T-cell (primary cell): Measurements from ENCODE around the gene CHD2. TPM values are rescaled to one million over a fixed set of nuclear protein-coding genes. Genes with fewer than 3 reads are reported as not detected.
"Not testable (repeated sequence)": the region's sequence is repeated elsewhere in the genome, so short reads cannot be mapped to it uniquely, and the experiment has no call there.

Experiments used
- ATAC-seq, 4 experiments: fragments of 200-7000 bp in 3 of 4; fragments of 150-1000 bp in 1 of 4; cut with Tn5 transposase; replicated peaks in 1 of 4; 1 replicate in 3 of 4; 2 replicates in 1 of 4; pipeline ENCODE4 v1.10.0; 2021; ENCODE audit warnings: moderate library complexity in 3 of 4, mild to moderate bottlenecking in 2 of 4, moderate number of reproducible peaks in 1 of 4
- CTCF ChIA-PET, 2 donors: fragments of 300-600 bp; sonication (Branson Sonifier 250); formaldehyde crosslinking; loops; one replicate each; lab custom pipeline; 2022; ENCODE audit warnings: antibody characterized with exemption in 2 of 2; lab: Charles Lee
- POLR2A ChIA-PET, 2 donors: fragments of 300-600 bp; sonication (Branson Sonifier 250); formaldehyde crosslinking; loops; one replicate each; lab custom pipeline; 2022; ENCODE audit warnings: antibody characterized with exemption in 2 of 2; lab: Charles Lee
- DNase-seq, 35 experiments: peaks; one replicate each; pipeline versions ENCODE4 v3.0.0 to v3.0.0-alpha.2; 2013 to 2023
- H3K27ac ChIP-seq: one replicate; pipeline ENCODE4 v1.5.1; 2013; ENCODE audit warnings: low read length
- H3K27me3 ChIP-seq, 2 experiments: replicated peaks in 1 of 2; 1 replicate in 1 of 2; 2 replicates in 1 of 2; pipeline versions ENCODE4 v1.6.1 to v1.7.0; 2013; ENCODE audit warnings: low read length in 1 of 2, mixed read lengths in 1 of 2; ENCODE audit not compliant: control insufficient read depth in 2 of 2, insufficient read depth in 2 of 2; ENCODE audit errors: extremely low read depth in 1 of 2
- H3K36me3 ChIP-seq, 2 donors: 1 replicate in 1 of 2; 2 replicates in 1 of 2; pipeline versions ENCODE4 v1.6.1 to v1.7.0; 2013; ENCODE audit warnings: low read length in 1 of 2; ENCODE audit not compliant: control insufficient read depth in 2 of 2, insufficient read depth in 1 of 2; ENCODE audit errors: extremely low read depth in 1 of 2
- H3K4me1 ChIP-seq, 2 experiments: 1 replicate in 1 of 2; 2 replicates in 1 of 2; pipeline versions ENCODE4 v1.6.1 to v1.7.0; 2013; ENCODE audit warnings: low read length in 2 of 2, mixed read lengths in 1 of 2; ENCODE audit not compliant: insufficient read depth in 2 of 2, control insufficient read depth in 1 of 2; ENCODE audit errors: extremely low read depth in 1 of 2
- H3K4me3 ChIP-seq, 2 donors: 1 replicate in 1 of 2; 2 replicates in 1 of 2; pipeline versions ENCODE4 v1.5.1 to v1.7.0; 2013; ENCODE audit warnings: mild to moderate bottlenecking in 2 of 2, low read length in 1 of 2, moderate library complexity in 1 of 2; ENCODE audit not compliant: control insufficient read depth in 1 of 2; ENCODE audit errors: extremely low read depth in 1 of 2
- H3K9me3 ChIP-seq: 2 replicates; pipeline ENCODE4 v1.7.0; 2013
- H3K27ac Mint-ChIP-seq, 2 donors: one replicate each; pipeline ENCODE4 v1.8.0; 2020 to 2021; ENCODE audit warnings: mild to moderate bottlenecking in 2 of 2, mixed read lengths in 2 of 2
- H3K27me3 Mint-ChIP-seq, 2 donors: one replicate each; pipeline ENCODE4 v1.8.0; 2021 to 2022; ENCODE audit warnings: mixed read lengths in 2 of 2
- H3K36me3 Mint-ChIP-seq: one replicate; pipeline ENCODE4 v1.8.0; 2021; ENCODE audit warnings: mixed read lengths
- H3K4me1 Mint-ChIP-seq, 3 donors: one replicate each; pipeline ENCODE4 v1.8.0; 2020 to 2022; ENCODE audit warnings: mixed read lengths in 3 of 3, mild to moderate bottlenecking in 1 of 3
- H3K4me3 Mint-ChIP-seq, 3 donors: one replicate each; pipeline ENCODE4 v1.8.0; 2020 to 2022; ENCODE audit warnings: mild to moderate bottlenecking in 3 of 3, mixed read lengths in 3 of 3, moderate library complexity in 3 of 3
- H3K9me3 Mint-ChIP-seq, 3 donors: one replicate each; pipeline ENCODE4 v1.8.0; 2020 to 2022; ENCODE audit warnings: mixed read lengths in 3 of 3
- WGBS: methylation state at CpG from one replicate; pipeline ENCODE4 v1.1.5; 2013; ENCODE audit warnings: missing lambda C conversion rate; ENCODE audit not compliant: insufficient coverage; 5-methylcytosine and 5-hydroxymethylcytosine counted together
- total RNA-seq, 35 experiments: library from RNA in 6 of 35; stranded (reverse) in 6 of 35; fragments of 120-200 nt in 1 of 35; gene quantifications; one replicate each; pipeline versions ENCODE4 v1.2.1 to v1.2.4 and lab custom pipeline; 2013 to 2026

Gene CHD2
- total RNA-seq, 5 donors from 2014 or later (not counting 1 experiment from before 2014, with no cell fraction given), result 231 to 506 (median 266) TPM

GRCh38 chr15:93030430-93031102 is 130.4 kb downstream of the CHD2 start:
- Histone ChIP-seq H3K36me3 (peaks cover 12 to 20% of the 10 kb centered on the region in 2 donors), H3K27ac (no peak overlapping the region), H3K4me1 (peaks cover 0 to 32% of the 10 kb centered on the region in 2 experiments), H3K27me3 (peaks cover 0 to 8% of the 10 kb centered on the region in 2 experiments), H3K4me3 (no peak overlapping the region), H3K9me3 (no peaks in the 10 kb centered on the region)
- ChIA-PET CTCF (interaction anchor here (0.5 to 4.0 kb wide), 13 partner anchors 10 to 1293 kb away, joined by 3 to 50 read pairs (median 3); no protein-coding TSS in a partner anchor), POLR2A (interaction anchor here in 1 of 2 donors (0.5 to 0.7 kb wide), 2 partner anchors 71 to 131 kb away, joined by 3 to 5 read pairs; no protein-coding TSS in a partner anchor)
- Mint-ChIP-seq H3K27me3 (no peaks in the 10 kb centered on the region), H3K4me1 (peaks cover 22 to 24% (median 22%) of the 10 kb centered on the region in 3 donors), H3K36me3 (peaks cover 12% of the 10 kb centered on the region), H3K9me3 (no peaks in the 10 kb centered on the region), H3K27ac (peak overlapping the region; percentile 48 to 67), H3K4me3 (peak overlapping the region in 1 of 3 donors; percentile 26)
- 47% methylated on average over 7 of the region's 20 CpGs for WGBS
- ATAC-seq (peak; percentile 74 to 79 (median 77)), DNase-seq (peak in 34 of 35 experiments; percentile 25 to 83 (median 52))

GRCh38 chr15:93031103-93031464 is 131.0 kb downstream of the CHD2 start:
- ChIA-PET POLR2A (interaction anchor here in 1 of 2 donors (0.5 kb wide), 1 partner anchor 71 kb away, joined by 5 read pairs; no protein-coding TSS in a partner anchor), CTCF (interaction anchor here (0.5 to 4.0 kb wide), 6 partner anchors 9 to 1292 kb away, joined by 3 to 50 read pairs (median 4); no protein-coding TSS in a partner anchor)
- Histone ChIP-seq H3K4me3 (no peak overlapping the region), H3K27ac (no peak overlapping the region), H3K9me3 (no peaks in the 10 kb centered on the region), H3K27me3 (peaks cover 0 to 9% of the 10 kb centered on the region in 2 experiments), H3K4me1 (peaks cover 0 to 36% of the 10 kb centered on the region in 2 experiments), H3K36me3 (peaks cover 11 to 15% of the 10 kb centered on the region in 2 donors)
- Mint-ChIP-seq H3K4me3 (no peak overlapping the region), H3K27me3 (peaks cover 0 to 2% of the 10 kb centered on the region in 2 donors), H3K36me3 (peaks cover 7% of the 10 kb centered on the region), H3K4me1 (peaks cover 22 to 24% (median 24%) of the 10 kb centered on the region in 3 donors), H3K27ac (no peak overlapping the region), H3K9me3 (no peaks in the 10 kb centered on the region)
- ATAC-seq (no peak), DNase-seq (no peak)
- 64% methylated on average over 8 of the region's 9 CpGs for WGBS

- not testable (repeated sequence) for H3K36me3 Mint-ChIP-seq, H3K4me3 Mint-ChIP-seq
- DNase-seq, result peak in 2 of 35 experiments; percentile 10 to 22
Observed at GRCh38 chr15:93031557-93032384, 131.6 kb downstream of the CHD2 start.

GRCh38 chr15:93032515-93033206 is 132.5 kb downstream of the CHD2 start:
- CTCF ChIA-PET, result interaction anchor here (1.0 to 1.4 kb wide), 2 partner anchors 1087 to 1291 kb away, joined by 3 to 4 read pairs; no protein-coding TSS in a partner anchor
- peak in 1 of 35 experiments; percentile 9 for DNase-seq

More at GRCh38 chr15:93031557-93032384, 131.6 kb downstream of the CHD2 start:
- Histone ChIP-seq H3K4me1 (peaks cover 0 to 36% of the 10 kb centered on the region in 2 experiments), H3K27me3 (peaks cover 0 to 16% of the 10 kb centered on the region in 2 experiments)
- CTCF ChIA-PET, result interaction anchor here (0.8 to 4.0 kb wide), 3 partner anchors 9 to 1292 kb away, joined by 3 to 50 read pairs (median 3); no protein-coding TSS in a partner anchor
- H3K9me3 ChIP-seq, POLR2A ChIA-PET, H3K4me3 ChIP-seq, H3K36me3 ChIP-seq, H3K27ac Mint-ChIP-seq, ATAC-seq, H3K27me3 Mint-ChIP-seq, H3K27ac ChIP-seq, H3K9me3 Mint-ChIP-seq: not testable (repeated sequence)
- H3K4me1 Mint-ChIP-seq, result peaks cover 22 to 26% (median 24%) of the 10 kb centered on the region in 3 donors
- 87% methylated on average over 16 of the region's 44 CpGs for WGBS

GRCh38 chr15:93033434-93034045 is 133.4 kb downstream of the CHD2 start:
- H3K4me3 Mint-ChIP-seq, result no peak overlapping the region
- 89% methylated on average over 13 of the region's 14 CpGs for WGBS
- H3K36me3 Mint-ChIP-seq, result no peaks in the 10 kb centered on the region
- DNase-seq (peak in 1 of 35 experiments; percentile 7), ATAC-seq (no peak)
- H3K4me3 ChIP-seq, result no peak overlapping the region
- H3K9me3 ChIP-seq, result no peaks in the 10 kb centered on the region
- H3K4me1 Mint-ChIP-seq, result peaks cover 21 to 26% (median 22%) of the 10 kb centered on the region in 3 donors
- H3K4me1 ChIP-seq, result peaks cover 0 to 36% of the 10 kb centered on the region in 2 experiments
- no peaks in the 10 kb centered on the region for H3K9me3 Mint-ChIP-seq
- H3K36me3 ChIP-seq, result no peaks in the 10 kb centered on the region
- CTCF ChIA-PET, result interaction anchor here in 1 of 2 donors (1.0 kb wide), 1 partner anchor 1086 kb away, joined by 4 read pairs; no protein-coding TSS in a partner anchor
- H3K27me3 Mint-ChIP-seq, result peaks cover 0 to 2% of the 10 kb centered on the region in 2 donors
- H3K27ac ChIP-seq, result no peak overlapping the region
- H3K27ac Mint-ChIP-seq, result no peak overlapping the region
- POLR2A ChIA-PET, result interaction anchor here in 1 of 2 donors (0.5 kb wide), 1 partner anchor 155 kb away, joined by 3 read pairs; no protein-coding TSS in a partner anchor
- H3K27me3 ChIP-seq, result peaks cover 0 to 23% of the 10 kb centered on the region in 2 experiments

More at GRCh38 chr15:93032515-93033206, 132.5 kb downstream of the CHD2 start:
- H3K4me3 Mint-ChIP-seq, H3K9me3 ChIP-seq, H3K27me3 Mint-ChIP-seq, H3K36me3 ChIP-seq, H3K27ac Mint-ChIP-seq, H3K4me3 ChIP-seq, H3K36me3 Mint-ChIP-seq, H3K9me3 Mint-ChIP-seq, ATAC-seq, H3K27ac ChIP-seq, POLR2A ChIA-PET: not testable (repeated sequence)
- H3K4me1 ChIP-seq, result peaks cover 0 to 36% of the 10 kb centered on the region in 2 experiments
- WGBS, result 79% methylated on average over 18 of the region's 21 CpGs
- H3K27me3 ChIP-seq, result peaks cover 0 to 23% of the 10 kb centered on the region in 2 experiments
- peaks cover 21 to 26% (median 22%) of the 10 kb centered on the region in 3 donors for H3K4me1 Mint-ChIP-seq
